Measurements from ENCODE around the gene CEP63.

CEP63 gene

GRCh38 chr3:134607054-134608022 lies 121.5 kb downstream of the CEP63 start:
- TF ChIP-seq, protein P1, sequence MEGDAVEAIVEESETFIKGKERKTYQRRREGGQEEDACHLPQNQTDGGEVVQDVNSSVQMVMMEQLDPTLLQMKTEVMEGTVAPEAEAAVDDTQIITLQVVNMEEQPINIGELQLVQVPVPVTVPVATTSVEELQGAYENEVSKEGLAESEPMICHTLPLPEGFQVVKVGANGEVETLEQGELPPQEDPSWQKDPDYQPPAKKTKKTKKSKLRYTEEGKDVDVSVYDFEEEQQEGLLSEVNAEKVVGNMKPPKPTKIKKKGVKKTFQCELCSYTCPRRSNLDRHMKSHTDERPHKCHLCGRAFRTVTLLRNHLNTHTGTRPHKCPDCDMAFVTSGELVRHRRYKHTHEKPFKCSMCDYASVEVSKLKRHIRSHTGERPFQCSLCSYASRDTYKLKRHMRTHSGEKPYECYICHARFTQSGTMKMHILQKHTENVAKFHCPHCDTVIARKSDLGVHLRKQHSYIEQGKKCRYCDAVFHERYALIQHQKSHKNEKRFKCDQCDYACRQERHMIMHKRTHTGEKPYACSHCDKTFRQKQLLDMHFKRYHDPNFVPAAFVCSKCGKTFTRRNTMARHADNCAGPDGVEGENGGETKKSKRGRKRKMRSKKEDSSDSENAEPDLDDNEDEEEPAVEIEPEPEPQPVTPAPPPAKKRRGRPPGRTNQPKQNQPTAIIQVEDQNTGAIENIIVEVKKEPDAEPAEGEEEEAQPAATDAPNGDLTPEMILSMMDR (IDR thresholded peaks at IDR 0.05; ENCODE audit: unreplicated experiment in 3 of 3) = no peak
- H3K36me3 Mint-ChIP-seq (ENCODE audit: low read depth) = no peaks in the 10 kb centered on the region
- peaks cover 15% of the 10 kb centered on the region for H3K4me1 Mint-ChIP-seq
- peaks cover 8% of the 10 kb centered on the region for H3K27me3 Mint-ChIP-seq (ENCODE audit: low read depth)
- no peak overlapping the region for H3K4me3 Mint-ChIP-seq
- no peak overlapping the region for H3K27ac Mint-ChIP-seq
- H3K9me3 Mint-ChIP-seq = no peaks in the 10 kb centered on the region

DNA sequence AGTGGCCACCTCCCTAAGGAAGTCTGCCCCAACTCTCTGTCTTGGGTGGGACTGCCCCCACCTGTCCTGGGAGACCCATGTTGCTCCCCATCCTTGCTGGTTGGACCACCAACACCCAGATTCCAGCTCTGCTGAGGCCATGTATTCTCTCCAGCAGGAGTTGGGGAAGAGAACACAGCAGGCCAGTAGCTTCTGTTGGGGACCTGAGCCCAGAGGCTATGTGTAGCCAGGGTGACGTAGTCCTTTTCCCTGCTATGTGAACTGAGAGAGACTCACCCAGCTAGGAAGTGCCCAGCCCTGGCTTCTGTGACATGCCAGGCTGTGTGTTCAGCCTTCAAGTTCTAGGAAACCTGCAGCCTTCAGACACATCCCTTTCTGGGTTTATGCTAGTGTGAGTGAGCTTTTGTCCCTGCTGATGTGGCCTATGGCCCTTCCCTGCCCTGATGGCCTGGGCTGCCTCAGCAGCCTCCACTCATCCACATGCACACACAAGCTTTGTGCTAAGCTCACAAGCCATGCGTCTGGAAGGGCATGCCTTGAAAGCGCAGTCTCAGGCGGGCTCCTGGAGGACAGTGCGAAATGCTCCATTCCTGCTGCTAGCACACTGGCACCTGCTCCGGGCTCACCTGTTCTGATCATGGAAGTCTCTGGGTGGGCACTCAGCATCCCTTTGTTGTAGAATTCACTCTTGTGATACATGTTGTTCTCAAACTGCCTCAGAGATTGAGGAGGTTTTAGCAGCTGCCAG lies 122.3 kb downstream of the CEP63 start:
- Mint-ChIP-seq H3K27me3 (ENCODE audit: low read depth) (peaks cover 8% of the 10 kb centered on the region), H3K4me1 (peaks cover 10% of the 10 kb centered on the region), H3K36me3 (ENCODE audit: low read depth) (no peaks in the 10 kb centered on the region), H3K27ac (no peak overlapping the region), H3K9me3 (no peaks in the 10 kb centered on the region), H3K4me3 (no peak overlapping the region)
- TF ChIP-seq, protein P1 (IDR thresholded peaks at IDR 0.05; ENCODE audit: unreplicated experiment in 3 of 3) = no peak

- Mint-ChIP-seq H3K9me3 (no peaks in the 10 kb centered on the region), H3K4me3 (no peak overlapping the region), H3K4me1 (peaks cover 10% of the 10 kb centered on the region), H3K27ac (no peak overlapping the region), H3K36me3 (ENCODE audit: low read depth) (no peaks in the 10 kb centered on the region), H3K27me3 (ENCODE audit: low read depth) (peaks cover 8% of the 10 kb centered on the region)
- TF ChIP-seq, protein P1 (IDR thresholded peaks at IDR 0.05; ENCODE audit: unreplicated experiment in 3 of 3) = no peak
These were observed 123.0 kb downstream of the CEP63 start for GRCh38 chr3:134608771-134609435.

GRCh38 chr3:134609821-134610431 lies 124.1 kb downstream of the CEP63 start:
- Mint-ChIP-seq H3K9me3 (no peaks in the 10 kb centered on the region), H3K27me3 (ENCODE audit: low read depth) (peaks cover 8% of the 10 kb centered on the region), H3K36me3 (ENCODE audit: low read depth) (no peaks in the 10 kb centered on the region), H3K4me1 (peaks cover 10% of the 10 kb centered on the region), H3K27ac (no peak overlapping the region), H3K4me3 (no peak overlapping the region)
- TF ChIP-seq, protein P1 (IDR thresholded peaks at IDR 0.05; ENCODE audit: unreplicated experiment in 3 of 3) = no peak

DNA sequence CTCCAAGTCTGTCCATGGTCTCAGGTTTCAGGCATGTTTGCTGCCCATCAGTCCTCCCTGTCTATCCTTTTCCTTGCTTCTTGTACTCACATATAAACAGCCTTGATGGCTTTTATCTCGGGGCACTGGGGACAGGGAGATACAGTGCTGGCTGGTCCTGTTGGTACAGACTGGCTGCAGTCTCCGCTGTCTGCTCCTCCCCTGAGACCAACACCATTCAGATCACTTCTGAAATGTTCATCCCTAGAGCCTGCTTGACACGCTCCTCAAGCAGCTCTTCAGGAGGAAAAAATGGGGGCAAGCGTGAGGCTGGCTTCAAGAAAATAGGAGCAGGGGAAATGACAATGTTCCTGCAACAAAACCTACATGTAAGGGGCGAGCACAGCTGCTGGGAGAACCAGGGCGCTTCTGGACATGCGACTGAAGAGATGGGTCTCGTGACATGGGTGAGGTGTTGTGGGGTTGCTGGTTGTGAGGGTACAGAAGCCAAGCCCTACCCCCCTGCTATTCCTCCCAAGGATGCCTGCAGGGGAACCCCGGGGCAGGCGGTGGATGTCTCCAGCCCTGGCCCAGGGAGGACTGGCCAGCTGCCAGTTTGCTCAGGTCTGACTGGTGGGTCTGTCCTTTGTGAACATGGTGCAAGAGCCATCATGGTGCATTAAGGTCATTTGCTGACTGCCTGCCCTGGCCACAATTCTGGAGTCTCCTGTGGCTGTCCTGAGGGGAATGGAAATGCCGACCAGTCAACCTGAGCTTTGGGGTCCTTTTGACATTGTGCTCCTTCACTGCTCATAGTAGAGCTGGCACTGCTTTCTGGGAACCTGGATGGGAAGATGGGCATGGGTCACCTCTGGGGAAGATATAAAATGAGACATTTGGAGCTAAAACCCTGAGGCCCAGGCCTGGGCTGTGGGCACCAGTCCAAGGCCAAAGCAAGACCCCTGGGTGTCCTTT lies 124.9 kb downstream of the CEP63 start:
- Mint-ChIP-seq H3K36me3 (ENCODE audit: low read depth) (no peaks in the 10 kb centered on the region), H3K27me3 (ENCODE audit: low read depth) (peaks cover 4% of the 10 kb centered on the region), H3K9me3 (no peaks in the 10 kb centered on the region), H3K4me1 (peaks cover 10% of the 10 kb centered on the region), H3K27ac (no peak overlapping the region), H3K4me3 (no peak overlapping the region)
- TF ChIP-seq, protein P1 (IDR thresholded peaks at IDR 0.05; ENCODE audit: unreplicated experiment in 3 of 3) = no peak

Data from nephron (organoid).